Kidney tubule cell (primary cell): ENCODE results near the gene SKI.
"Not testable (repeated sequence)": the region's sequence is repeated elsewhere in the genome, so short reads cannot be mapped to it uniquely, and the experiment has no call there.

Source experiments
- DNase-seq: peaks from one replicate; pipeline ENCODE4 v3.0.0-alpha.2; 2018; ENCODE audit warnings: low spot score

The SKI gene

DNA sequence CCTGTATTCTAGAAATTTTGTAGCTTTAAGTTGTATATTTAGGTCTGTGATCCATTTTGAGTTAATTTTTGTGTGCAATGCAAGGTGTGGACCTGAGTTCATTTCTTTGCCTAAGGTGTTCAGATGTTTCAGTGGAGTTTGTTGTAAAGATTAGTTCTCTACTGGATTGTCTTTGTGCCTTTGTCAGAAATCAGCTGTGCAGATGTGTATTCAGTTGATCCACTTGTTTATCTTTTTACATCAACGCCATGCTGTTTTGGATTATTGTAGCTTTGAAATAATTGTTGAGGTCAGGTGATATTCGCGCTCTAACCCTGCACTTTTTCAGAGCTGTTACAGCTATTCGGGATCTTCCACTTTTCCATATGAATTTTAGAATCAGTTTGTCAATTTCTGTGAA is 32.8 kb downstream of the SKI start:
- DNase-seq: no peak

DNA sequence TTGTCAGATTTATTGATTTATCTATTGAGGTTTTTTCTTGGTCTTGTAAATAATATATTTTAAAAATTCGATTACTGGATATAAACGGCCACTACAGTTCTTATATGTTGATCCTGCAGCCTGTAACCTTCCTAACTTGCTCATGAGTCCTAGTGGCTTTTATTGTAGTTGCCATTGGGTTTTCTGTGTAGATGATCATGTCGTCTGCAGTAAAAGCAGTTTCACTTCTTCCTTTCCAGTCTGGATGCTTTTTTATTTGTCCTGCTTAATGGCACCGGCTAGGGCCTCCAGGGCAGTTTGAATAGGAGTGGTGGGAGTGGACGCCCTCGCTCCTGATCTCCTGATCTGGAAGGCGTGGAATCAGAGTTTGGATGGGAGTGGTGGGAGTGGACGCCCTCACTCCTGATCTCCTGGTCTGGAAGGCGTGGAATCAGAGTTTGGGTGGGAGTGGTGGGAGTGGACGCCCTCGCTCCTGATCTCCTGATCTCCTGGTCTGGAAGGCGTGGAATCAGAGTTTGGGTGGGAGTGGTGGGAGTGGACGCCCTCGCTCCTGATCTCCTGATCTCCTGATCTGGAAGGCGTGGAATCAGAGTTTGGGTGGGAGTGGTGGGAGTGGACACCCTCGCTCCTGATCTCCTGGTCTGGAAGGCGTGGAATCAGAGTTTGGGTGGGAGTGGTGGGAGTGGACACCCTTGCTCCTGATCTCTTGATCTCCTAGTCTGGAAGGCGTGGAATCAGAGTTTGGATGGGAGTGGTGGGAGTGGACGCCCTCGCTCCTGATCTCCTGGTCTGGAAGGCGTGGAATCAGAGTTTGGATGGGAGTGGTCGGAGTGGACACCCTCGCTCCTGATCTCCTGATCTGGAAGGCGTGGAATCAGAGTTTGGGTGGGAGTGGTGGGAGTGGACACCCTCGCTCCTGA is 33.6 kb downstream of the SKI start:
- not testable (repeated sequence) for DNase-seq

DNA sequence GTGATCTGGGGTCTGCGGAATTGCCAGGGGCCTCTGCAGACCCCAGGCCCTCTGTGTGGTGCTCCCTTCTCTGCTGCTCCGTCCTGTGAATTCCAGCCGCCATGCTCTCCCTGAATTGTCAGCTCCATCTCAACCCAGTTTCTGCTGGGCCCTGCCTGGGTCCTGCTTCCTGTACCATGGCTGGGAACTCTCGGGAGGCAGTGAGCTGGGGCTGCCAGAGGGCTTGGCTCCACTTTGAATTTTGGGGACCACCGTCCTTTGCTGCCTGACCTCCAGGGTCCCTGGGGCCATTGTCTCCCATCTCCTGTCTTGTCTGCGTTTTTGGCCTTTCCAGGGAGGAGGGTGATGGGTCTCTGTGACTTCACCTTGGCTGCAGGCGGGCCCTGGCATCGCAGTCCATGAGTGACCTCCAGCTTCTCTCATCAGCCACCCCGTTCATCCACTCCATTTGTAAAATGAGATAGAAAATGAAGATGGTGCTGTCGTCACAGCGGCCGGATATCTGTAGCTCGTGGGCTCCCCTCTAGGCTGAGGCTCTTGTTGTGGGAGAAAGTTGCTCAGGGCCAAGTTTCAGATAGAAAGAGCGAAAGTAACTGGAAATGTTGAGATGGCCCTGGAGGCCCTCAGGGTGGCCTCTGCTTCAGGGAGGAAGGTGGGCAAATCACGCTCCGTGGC is 38.3 kb downstream of the SKI start:
- DNase-seq: no peak

DNA sequence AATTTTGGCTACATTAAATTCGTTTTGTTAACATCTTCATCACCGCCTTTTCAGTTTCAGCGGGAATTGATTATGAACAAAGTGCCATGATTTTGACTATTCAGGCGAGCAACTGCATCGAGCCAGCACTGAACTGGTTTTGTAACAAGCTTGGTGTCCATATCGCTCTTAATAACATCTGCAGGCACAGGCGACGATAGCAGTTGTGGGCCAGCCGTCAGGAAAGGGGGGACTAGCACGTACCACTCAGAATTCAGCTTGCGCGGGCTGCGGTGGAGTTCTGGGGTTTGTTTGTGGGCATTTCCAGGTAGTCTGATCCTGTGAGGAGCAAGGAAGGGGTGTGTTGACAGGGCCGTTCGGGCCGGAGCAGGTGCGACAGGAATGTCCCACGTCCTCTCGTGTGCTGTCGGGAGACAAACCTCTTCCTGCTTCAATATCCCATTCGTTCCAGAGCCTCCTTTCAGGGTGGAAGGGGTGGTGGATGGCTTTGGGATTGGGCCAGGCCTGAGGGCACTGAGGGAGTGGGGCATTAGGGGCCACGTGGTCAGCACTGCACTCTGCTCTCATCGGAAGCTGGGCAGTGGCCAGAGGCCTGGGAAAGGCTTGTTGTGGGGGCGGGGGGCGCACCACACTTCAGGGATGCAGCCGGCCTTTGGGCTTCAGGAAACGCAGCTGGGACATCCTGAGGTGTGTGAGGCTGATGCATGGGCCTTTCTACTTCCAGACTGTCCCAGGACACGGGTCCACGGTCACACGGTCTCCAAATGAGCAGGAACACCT is 39.1 kb downstream of the SKI start:
- no peak for DNase-seq

DNA sequence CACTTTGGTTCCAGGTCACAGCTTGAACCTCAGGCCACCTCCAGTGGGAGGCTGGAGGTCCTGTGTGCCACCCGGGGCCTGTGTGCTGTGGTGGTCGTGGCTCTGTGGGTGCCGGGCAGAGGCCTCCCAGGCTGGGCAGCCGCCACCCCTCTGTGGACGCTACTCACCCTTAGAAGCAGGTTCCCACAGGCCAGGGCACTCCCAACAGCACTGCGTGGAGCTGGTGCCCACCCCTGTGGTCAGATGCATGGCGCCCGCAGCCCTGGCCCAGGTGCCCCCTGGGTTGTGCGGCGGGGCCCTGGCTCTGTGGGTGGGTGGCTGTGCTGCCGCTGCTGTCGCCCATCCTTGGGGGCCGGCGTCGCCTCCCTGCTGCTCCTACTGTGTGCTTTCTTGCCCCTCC is 39.7 kb downstream of the SKI start:
- DNase-seq: no peak

DNA sequence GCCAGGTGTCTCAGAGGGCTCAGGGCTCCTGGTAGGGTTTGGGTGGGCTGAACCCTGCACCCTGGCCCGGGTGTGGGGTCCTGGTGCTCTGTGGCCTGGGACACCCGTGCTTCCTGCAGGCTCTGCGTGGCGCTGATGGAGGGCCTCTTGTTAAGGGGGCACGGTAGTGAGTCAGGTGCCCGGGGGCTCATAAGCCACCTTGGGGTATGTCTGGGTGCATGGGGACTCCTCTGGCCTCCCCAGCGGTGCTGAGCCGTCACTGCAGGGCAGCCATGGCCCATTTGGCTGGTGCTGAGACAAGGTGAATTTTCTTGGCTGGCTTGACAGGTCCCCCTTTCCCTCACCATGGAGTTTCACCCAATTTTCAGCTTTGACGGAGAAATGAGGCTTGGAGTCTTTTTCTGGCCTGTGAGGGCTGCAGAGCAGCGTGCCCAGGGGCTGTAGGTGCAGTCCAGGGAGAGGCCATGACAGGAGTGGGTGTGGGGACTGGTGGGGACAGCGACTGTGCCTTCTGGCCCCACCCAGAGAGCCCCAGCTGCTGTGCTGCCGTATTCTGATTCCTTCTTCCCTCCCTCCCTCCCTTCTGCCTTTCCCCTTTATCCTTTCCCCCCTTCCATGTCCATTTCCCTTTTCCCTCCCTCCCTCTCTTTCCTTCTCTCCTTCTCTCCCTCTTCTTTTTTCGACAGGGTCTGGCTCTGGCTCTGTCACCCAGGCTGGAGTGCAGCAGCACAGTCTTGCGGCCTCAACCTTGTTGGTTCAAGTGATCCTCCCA is 40.4 kb downstream of the SKI start:
- DNase-seq: no peak

DNA sequence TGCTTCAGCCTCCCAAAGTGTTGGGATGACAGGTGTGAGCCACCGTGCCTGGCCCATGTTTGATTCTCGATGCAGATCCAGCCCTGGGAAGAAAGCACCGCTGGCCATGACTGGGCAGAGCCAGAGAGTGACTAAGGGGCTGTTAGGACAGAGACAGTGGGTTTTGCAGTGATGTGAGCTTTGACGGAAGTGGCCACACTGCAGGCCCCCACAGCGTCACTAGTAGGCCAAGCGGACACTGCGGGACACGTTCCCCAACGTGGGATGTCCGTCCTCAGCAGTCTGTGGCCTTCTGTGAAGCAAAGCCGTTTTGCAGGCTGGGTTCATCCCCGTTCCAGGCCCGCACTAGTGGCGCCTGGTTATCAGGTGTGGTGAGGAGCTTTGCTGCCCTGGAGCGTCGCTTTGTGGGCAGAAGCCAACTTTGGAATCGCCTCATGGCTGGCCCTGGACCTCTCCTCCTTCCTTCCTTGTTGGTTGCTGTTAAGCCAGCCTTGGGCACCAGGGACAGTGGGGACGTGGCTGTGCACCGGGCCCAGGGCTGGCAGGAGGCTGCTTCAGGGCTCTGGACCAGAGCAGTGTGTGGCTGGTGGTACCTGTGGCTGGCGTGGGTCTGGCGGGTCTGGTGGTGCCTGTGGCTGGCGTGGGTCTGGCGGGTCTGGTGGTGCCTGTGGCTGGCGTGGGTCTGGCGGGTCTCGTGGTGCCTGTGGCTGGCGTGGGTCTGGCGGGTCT is 41.2 kb downstream of the SKI start:
- no peak for DNase-seq

DNA sequence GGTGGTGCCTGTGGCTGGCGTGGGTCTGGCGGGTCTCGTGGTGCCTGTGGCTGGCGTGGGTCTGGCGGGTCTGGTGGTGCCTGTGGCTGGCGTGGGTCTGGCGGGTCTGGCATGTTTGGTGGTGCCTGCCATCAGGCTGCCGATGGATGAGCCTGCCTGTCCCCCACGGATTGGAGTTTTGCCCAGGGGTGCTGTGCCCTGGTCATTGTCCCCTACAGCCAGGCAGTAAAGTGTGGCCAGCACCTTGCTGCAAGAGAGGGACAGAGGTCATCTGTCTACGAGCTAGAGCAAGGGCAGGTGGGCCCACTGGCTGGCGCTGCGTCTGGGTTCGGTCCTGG is 41.8 kb downstream of the SKI start:
- no peak for DNase-seq

DNA sequence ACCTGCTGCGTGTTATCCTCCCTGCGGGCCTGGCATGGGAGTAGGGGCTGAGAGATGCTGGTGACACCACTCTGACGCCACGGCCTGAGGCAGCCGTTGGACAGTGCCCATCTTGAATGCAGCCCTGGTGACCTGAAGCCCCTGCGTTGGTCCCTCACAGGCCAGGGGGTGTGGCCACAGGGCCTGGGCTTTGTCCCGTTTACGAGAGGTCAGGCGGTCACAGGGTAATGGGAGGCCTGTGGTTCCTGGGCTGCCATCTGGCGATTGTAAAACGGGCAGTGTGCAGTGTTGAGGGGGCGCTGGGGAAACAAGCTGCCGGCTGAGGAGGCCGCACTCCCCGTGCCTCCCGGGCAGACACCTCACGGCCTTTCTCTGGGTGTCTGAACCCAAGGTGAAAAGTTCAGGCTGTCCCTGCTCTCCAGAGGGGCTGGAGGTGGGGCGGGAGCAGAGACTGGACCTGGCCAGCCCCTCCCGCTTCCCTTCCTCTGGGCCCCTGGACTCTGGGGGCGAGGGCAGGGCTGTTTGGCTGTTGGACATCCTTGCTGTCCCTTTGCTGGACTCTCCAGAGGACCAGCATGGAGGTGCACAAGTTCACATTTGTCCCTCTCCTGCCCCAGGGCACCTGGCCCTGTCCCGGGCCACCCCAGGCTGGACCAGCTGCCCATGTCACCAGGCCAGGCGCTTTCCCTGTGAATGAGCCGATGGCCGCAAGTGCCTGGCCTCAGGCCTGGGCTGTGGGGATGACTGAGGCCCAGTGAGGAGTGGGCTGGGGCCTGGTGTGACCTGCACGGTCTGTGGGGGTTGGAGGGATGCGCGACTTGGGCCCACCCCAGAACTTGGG is 42.4 kb downstream of the SKI start:
- DNase-seq: no peak

DNA sequence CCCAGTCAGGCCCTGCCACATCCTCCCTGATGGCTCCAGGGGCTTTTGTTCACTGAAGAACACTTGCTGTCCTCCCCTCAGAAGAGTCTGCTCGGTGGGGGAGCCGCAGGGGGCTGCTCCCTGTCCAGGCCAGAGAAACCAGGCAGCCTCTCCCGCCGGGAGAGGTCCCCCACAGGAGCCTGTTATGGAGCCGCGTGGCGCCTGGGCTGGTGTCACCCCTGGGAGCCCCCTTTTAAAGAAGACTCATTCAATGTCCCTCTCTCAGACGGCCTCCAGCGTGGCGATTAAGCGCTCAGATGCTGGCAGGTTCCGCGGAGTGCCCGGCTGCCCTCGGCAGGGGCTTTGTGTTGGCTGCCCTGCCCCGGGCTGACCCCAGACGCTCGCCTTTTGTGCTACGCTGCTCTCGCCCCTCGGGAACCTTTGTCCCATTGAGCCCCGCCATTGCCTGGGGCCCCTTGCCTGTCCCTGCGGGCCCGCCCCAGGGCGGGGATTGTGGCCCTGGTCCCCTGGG is 43.1 kb downstream of the SKI start:
- DNase-seq: no peak

DNA sequence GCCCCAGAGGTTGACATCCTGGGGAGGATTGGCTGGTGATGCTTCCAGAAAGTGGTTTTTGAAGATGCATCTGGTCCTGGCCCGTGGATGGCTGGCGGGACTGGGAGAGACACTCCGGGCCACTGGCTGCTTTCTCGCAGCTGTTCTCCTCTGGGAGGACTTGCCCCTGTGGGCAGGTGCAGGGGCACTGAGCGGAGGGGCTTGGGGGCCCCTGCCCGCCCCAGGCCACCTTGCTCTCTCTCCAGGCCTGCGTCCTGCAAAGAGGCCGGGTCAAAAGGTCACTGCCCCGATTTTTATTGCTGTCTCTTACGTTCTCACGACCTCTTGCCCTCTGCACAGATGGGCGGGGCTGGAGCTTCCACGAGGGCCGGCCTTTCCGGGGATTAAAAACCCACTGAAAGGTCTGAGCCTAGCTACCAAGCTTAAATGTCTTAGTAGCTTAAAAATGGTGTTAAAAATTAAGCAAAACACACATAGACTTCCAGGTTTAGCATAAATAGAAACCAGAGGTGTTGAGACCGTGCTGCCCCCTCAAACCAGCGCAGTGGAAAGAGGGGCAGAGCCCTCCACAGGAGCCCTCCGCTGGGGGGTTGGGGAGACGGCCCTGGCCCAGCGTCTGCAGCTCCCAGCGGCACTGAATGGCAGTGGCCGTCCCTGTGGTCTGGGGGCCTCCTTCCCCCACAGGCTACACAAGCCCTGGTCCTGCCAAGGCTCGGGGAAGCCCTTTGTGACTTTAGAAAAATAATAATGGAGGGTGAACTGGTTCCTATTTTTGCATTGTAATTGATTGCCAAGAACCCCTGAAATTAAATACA is 43.9 kb downstream of the SKI start:
- no peak for DNase-seq

DNA sequence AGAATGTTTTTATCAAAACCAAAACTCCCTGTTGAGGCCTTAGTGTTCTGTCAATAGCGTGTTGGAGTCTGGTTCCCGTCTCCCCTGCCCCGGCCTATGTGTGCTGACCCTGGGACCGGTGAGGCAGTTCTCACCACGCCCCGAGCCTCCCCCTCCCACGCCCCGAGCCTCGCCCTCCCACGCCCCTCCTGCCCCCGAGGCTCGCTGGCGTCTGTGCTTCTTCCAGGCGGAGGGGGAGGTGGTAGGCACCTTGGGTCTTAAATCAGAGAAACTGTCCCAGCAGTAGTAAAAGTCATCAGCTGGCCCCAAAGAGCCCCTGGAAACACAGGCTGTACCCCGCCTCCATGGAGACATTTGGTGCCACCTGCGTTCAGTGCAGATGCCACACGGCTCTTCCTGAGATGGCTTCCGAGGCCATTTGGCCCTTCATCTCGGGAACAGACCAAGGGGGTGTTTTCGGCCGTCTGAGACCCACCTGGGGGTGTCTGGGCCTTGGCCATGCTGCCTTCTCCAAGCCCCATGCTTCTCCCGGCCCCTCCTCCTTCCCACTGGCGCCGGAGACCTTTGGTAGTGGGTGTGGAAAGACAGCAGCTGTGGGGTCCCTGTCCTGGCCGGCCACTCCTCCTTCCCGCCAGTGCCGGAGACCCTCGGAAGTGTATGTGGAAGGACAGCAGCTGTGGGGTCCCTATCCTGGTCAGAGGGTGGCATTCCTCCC is 44.7 kb downstream of the SKI start:
- DNase-seq: no peak

DNA sequence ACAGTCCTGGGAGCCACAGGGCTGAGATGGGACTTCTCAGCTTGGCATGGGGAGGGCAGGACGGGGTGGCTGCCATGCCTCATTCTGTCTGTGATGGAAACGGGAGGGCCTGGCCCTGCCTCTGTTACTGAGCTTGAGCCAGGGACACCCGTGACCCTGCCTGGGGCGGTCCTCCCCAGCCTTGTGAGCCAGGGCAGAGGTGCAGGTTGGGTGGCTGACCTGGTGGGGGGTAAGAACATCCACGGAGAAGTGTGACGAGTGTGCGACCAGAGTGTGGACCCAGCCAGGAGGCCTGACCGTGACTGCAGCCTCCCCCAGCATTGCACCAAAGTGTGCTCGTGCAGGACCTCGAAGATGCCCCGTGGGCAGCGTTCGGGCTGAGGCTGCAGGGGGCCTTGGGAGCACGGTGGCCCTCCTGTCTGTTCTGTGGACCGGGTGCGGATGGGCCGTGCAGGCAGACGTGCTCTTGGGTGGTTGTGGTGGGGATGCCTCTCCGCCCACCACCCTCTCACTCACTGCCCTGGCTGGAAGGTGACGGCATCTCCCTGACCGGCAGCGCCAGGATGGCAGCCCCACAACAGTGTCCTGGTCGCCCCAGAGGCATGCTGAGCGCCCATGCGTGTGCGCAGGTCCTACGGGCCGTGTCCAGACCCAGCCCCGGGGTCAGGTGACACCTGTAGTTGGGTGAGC is 45.4 kb downstream of the SKI start:
- DNase-seq: peak; percentile 30

DNA sequence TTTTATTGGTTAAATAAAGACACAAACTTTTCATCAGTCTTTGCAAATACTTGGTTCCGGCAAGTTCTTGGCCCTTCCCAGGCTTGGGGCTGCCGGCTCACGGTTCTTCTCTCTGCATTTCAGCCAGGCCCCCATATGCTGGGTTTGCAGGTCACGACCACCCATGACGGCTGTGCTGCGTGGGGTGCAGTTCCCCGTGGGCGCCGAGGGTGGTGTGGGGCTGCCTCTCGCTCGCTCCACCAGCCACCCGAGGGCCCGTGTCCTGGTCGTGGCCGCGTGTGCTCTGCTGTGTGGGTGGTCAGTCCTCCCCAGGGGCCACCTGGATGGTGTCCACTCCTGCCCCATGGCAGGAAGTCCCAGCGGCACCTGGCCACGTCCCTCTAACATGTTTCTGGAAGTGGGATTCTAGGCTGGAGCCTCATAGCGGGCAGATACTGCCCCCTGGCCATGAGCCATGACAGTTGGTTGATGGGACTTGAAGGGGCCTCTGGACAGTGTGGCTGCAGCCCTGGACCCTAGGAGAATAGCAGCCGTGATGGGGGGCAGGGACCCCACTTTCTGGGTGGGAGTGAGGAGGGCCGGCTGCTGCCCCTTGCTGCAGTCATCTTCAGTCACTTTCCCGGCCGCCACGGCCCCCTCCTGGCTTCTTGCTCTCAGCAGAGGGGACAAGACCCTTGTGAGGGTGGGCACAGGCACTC is 46.3 kb downstream of the SKI start:
- no peak for DNase-seq

DNA sequence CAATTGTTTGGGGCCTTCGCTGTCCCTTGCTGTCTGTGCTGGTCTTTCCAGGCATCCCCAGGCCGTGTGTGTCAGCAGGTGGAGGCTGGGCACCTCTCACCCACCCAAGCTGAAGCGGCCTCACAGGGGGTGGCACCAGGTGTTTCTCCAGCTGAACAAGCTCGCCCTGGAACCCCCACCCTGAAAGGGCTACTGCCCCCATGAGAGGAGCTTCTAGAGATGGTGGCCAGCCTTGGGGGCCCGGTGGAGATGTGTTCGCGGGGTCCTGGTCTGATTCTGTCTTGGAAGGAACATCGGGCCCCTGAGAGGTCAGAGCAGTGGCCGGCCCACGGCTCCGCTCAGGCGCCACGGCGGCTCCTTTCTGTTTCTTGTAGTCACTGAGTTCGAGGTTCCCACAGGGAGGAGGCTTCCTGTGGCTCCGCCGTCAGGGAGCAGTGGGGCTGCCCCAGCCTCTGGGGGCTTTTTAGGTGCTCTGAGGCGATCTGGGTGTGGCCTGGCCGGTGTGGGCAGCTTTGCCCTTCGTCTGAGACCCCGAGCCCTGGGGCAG is 46.9 kb downstream of the SKI start:
- DNase-seq: no peak

DNA sequence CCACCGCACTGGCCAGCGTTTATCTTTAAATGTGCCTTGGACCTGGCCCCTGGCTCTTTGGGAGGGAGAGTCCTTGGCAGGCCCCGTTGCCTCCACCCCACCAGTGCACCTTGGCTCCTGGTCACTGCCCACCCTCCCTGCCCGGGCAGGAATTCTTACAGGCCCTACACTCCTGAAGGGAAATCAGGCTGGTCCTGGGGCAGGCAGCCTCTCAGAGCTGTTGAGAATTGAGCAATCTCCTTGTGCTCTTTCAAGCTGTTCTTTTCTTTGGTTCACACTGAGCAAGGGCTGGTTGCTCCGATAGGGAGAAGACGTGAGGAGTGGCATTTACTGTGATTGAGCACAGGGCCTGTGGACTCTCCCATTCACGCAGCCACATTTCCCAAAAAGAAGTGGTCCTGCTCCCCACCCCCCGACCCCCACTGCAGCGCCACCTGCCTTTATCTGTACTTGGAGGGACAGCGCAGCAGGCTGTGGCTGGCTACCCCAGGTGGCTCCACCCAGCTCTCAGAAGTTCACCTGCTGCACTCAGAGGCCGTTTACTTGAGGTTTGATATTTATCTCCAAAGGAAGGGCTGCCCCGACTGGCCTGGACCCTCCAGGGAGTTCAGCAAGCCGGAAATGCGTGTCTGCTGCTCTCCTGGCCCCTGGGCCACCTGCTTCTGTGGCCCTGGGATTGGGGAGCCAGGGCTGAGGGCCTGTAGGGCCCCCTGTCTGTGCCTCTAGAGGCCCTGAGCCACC is 47.8 kb downstream of the SKI start:
- no peak for DNase-seq
